Caco-2 (cell line): Measurements from ENCODE around the gene BRD3OS. TPM values are rescaled to one million over a fixed set of nuclear protein-coding genes. Genes with fewer than 3 reads are reported as not detected.
"Not testable (repeated sequence)": the region's sequence is repeated elsewhere in the genome, so short reads cannot be mapped to it uniquely, and the experiment has no call there.

ENCODE experiments used
- BruUV-seq: library from RNA; stranded (reverse); fragments of 400-500 nt; replicated peaks from 2 replicates; lab custom pipeline; 2021; lab: Mats Ljungman, UMichigan
- CTCF ChIA-PET: fragments of 300-600 bp; sonication (Branson Sonifier 250); formaldehyde crosslinking; loops from one replicate; lab custom pipeline; 2022; ENCODE audit warnings: antibody characterized with exemption; lab: Charles Lee
- POLR2A ChIA-PET: fragments of 300-600 bp; sonication (Branson Sonifier 250); formaldehyde crosslinking; loops from one replicate; lab custom pipeline; 2022; ENCODE audit warnings: antibody characterized with exemption; lab: Charles Lee
- DNase-seq, 2 experiments: peaks; one replicate each; pipeline versions ENCODE4 v3.0.0 to v3.0.0-alpha.2; 2020 to 2022
- H3K27me3 ChIP-seq: replicated peaks from 2 replicates; pipeline ENCODE4 v1.6.0; 2011; ENCODE audit warnings: low read length; ENCODE audit not compliant: control insufficient read depth, insufficient read depth
- H3K36me3 ChIP-seq: 2 replicates; pipeline ENCODE4 v1.5.1; 2011; ENCODE audit warnings: low read length; ENCODE audit not compliant: control insufficient read depth, insufficient read depth
- H3K4me1 ChIP-seq: fragments of 250-450 bp; sonication (Bioruptor Pico); 2 replicates; pipeline ENCODE4 v1.5.1; 2020; ENCODE audit warnings: mild to moderate bottlenecking
- H3K4me3 ChIP-seq: 2 replicates; pipeline ENCODE4 v1.5.1; 2011; ENCODE audit warnings: low read depth, mild to moderate bottlenecking, control low read depth, low read length
- H3K9me3 ChIP-seq: fragments of 250-450 bp; sonication (Bioruptor Pico); 2 replicates; pipeline ENCODE4 v1.5.1; 2020; ENCODE audit warnings: mild to moderate bottlenecking, moderate library complexity
- H3K27ac Mint-ChIP-seq: one replicate; pipeline ENCODE4 v1.8.0; 2022; ENCODE audit warnings: mixed read lengths; ENCODE audit not compliant: unreplicated experiment
- H3K27me3 Mint-ChIP-seq: one replicate; pipeline ENCODE4 v1.8.0; 2022; ENCODE audit warnings: mixed read lengths; ENCODE audit not compliant: insufficient read depth, unreplicated experiment
- H3K36me3 Mint-ChIP-seq: one replicate; pipeline ENCODE4 v1.8.0; 2022; ENCODE audit warnings: mild to moderate bottlenecking, mixed read lengths; ENCODE audit not compliant: insufficient read depth, unreplicated experiment
- H3K4me1 Mint-ChIP-seq: one replicate; pipeline ENCODE4 v1.8.0; 2022; ENCODE audit warnings: low read depth, mixed read lengths; ENCODE audit not compliant: unreplicated experiment
- H3K4me3 Mint-ChIP-seq: one replicate; pipeline ENCODE4 v1.8.0; 2022; ENCODE audit warnings: mild to moderate bottlenecking, moderate library complexity, mixed read lengths; ENCODE audit not compliant: unreplicated experiment
- H3K9me3 Mint-ChIP-seq: one replicate; pipeline ENCODE4 v1.8.0; 2022; ENCODE audit warnings: mixed read lengths; ENCODE audit not compliant: unreplicated experiment
- intact Hi-C: fragments of 100-400 bp; cut with micrococcal nuclease; formaldehyde crosslinking; loops from one replicate; pipeline ENCODE4 v1.10.0; 2022; ENCODE audit not compliant: unreplicated experiment
- total RNA-seq: library from RNA; stranded (reverse); gene quantifications from 2 replicates; pipeline ENCODE4 v1.2.3, GENCODE V29; 2022
- TF ChIP-seq, protein P1 (sequence below), 2 experiments: fragments of 200-600 bp in 1 of 2; IDR thresholded peaks; 1 replicate in 1 of 2; 2 replicates in 1 of 2; pipeline versions ENCODE4 v1.5.1 to v1.8.0; 2011 to 2022; ENCODE audit warnings: antibody characterized with exemption in 1 of 2, control low read depth in 1 of 2, inconsistent platforms in 1 of 2, low read depth in 1 of 2, low read length in 1 of 2, mild to moderate bottlenecking in 1 of 2, moderate library complexity in 1 of 2; ENCODE audit not compliant: insufficient read depth in 1 of 2, severe bottlenecking in 1 of 2, unreplicated experiment in 1 of 2

The BRD3OS gene
- total RNA-seq, 1 experiment from 2014 or later = 9.4 TPM

DNA sequence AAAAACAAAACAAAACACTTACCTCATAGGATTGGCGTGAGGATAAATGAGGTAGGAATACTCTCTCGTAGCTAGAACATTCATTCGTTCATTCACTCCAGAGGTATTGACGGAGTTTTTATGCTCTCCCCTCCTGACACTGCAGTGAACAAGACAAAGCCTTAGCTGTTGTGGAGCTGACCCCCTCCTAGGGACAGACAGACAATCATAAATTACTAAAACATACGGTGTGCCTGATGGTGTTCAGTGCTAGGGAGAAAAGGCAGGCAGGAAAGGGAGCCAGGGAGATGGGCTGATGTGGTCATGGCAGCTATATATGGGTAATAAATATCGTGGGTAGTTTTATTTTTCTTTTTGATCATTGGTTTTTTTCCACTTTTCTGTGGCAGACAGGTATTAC, 48.2 kb downstream of the BRD3OS start:
- Histone ChIP-seq H3K4me3 (no peak overlapping the region), H3K9me3 (peaks cover 23% of the 10 kb centered on the region), H3K27me3 (no peaks in the 10 kb centered on the region), H3K36me3 (no peaks in the 10 kb centered on the region), H3K4me1 (peaks cover 5% of the 10 kb centered on the region)
- CTCF ChIA-PET = interaction anchor here (0.6 kb wide), 1 partner anchor 31 kb away, joined by 3 read pairs; no protein-coding TSS in a partner anchor
- DNase-seq = no peak
- TF ChIP-seq, protein P1, sequence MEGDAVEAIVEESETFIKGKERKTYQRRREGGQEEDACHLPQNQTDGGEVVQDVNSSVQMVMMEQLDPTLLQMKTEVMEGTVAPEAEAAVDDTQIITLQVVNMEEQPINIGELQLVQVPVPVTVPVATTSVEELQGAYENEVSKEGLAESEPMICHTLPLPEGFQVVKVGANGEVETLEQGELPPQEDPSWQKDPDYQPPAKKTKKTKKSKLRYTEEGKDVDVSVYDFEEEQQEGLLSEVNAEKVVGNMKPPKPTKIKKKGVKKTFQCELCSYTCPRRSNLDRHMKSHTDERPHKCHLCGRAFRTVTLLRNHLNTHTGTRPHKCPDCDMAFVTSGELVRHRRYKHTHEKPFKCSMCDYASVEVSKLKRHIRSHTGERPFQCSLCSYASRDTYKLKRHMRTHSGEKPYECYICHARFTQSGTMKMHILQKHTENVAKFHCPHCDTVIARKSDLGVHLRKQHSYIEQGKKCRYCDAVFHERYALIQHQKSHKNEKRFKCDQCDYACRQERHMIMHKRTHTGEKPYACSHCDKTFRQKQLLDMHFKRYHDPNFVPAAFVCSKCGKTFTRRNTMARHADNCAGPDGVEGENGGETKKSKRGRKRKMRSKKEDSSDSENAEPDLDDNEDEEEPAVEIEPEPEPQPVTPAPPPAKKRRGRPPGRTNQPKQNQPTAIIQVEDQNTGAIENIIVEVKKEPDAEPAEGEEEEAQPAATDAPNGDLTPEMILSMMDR (IDR thresholded peaks at IDR 0.05; ENCODE audit: insufficient read depth in 1 of 2, low read depth in 1 of 2, low read length in 1 of 2, severe bottlenecking in 1 of 2, unreplicated experiment in 1 of 2) = no peak
- peaks cover 10% of the 10 kb centered on the region for H3K27me3 Mint-ChIP-seq
- BruUV-seq = no TSS peak
- intact Hi-C loops = no loop called here
- no peak overlapping the region for H3K27ac Mint-ChIP-seq
- no peak overlapping the region for H3K4me3 Mint-ChIP-seq
- H3K4me1 Mint-ChIP-seq = no peaks in the 10 kb centered on the region
- no peaks in the 10 kb centered on the region for H3K36me3 Mint-ChIP-seq
- POLR2A ChIA-PET = no interaction called here
- H3K9me3 Mint-ChIP-seq = peaks cover 13% of the 10 kb centered on the region

- H3K4me1 Mint-ChIP-seq, H3K4me3 Mint-ChIP-seq, DNase-seq, H3K36me3 Mint-ChIP-seq, BruUV-seq, H3K4me3 ChIP-seq, intact Hi-C loops, POLR2A ChIA-PET, H3K27me3 ChIP-seq, H3K27me3 Mint-ChIP-seq, H3K27ac Mint-ChIP-seq, H3K4me1 ChIP-seq, H3K36me3 ChIP-seq, CTCF ChIA-PET: not testable (repeated sequence)
- H3K9me3 Mint-ChIP-seq = peaks cover 21% of the 10 kb centered on the region
- H3K9me3 ChIP-seq = peaks cover 28% of the 10 kb centered on the region
These were observed 50.4 kb downstream of the BRD3OS start for GRCh38 chr9:134075689-134076088.

- H3K4me3 Mint-ChIP-seq = no peak overlapping the region
- H3K4me1 Mint-ChIP-seq = no peaks in the 10 kb centered on the region
- CTCF ChIA-PET = no interaction called here
- no peaks in the 10 kb centered on the region for H3K36me3 ChIP-seq
- H3K27me3 ChIP-seq = no peaks in the 10 kb centered on the region
- H3K9me3 ChIP-seq = peaks cover 28% of the 10 kb centered on the region
- intact Hi-C loops = no loop called here
- BruUV-seq = no TSS peak
- no peak overlapping the region for H3K27ac Mint-ChIP-seq
- H3K27me3 Mint-ChIP-seq = peaks cover 5% of the 10 kb centered on the region
- POLR2A ChIA-PET = no interaction called here
- no peak overlapping the region for H3K4me3 ChIP-seq
- peaks cover 21% of the 10 kb centered on the region for H3K9me3 Mint-ChIP-seq
- no peaks in the 10 kb centered on the region for H3K4me1 ChIP-seq
- H3K36me3 Mint-ChIP-seq = no peaks in the 10 kb centered on the region
- no peak for DNase-seq
- TF ChIP-seq, protein P1 (IDR thresholded peaks at IDR 0.05; ENCODE audit: insufficient read depth in 1 of 2, low read depth in 1 of 2, low read length in 1 of 2, severe bottlenecking in 1 of 2, unreplicated experiment in 1 of 2) = no peak
These were observed 51.4 kb downstream of the BRD3OS start for GRCh38 chr9:134076644-134077043.

Other genes starting within 250 kb of the BRD3OS start
- gene VAV2, start 33.2 kb upstream of the BRD3OS start, total RNA-seq = 51.8 and 55.3 TPM in 2 replicates
- gene BRD3, start 42.5 kb downstream of the BRD3OS start, total RNA-seq = 57.5 and 58.3 TPM in 2 replicates
- gene WDR5, start 110.6 kb downstream of the BRD3OS start, total RNA-seq = 51.7 and 54.8 TPM in 2 replicates
- gene RNU6ATAC, start 139.1 kb downstream of the BRD3OS start, total RNA-seq = 72.9 and 99.0 TPM in 2 replicates